Ishikawa (cell line): ENCODE results near the gene TP53AIP1.

ENCODE experiments used
- CEBPB ChIP-seq: IDR thresholded peaks from 2 replicates; pipeline ENCODE4 v1.6.1; 2012
- CREB1 ChIP-seq: IDR thresholded peaks from 2 replicates; pipeline ENCODE4 v1.6.1; 2012; ENCODE audit warnings: low read depth
- EGR1 ChIP-seq: IDR thresholded peaks from 2 replicates; pipeline ENCODE4 v1.6.1; 2012
- MAX ChIP-seq: IDR thresholded peaks from 2 replicates; pipeline ENCODE4 v1.6.1; 2012
- NFIC ChIP-seq: IDR thresholded peaks from 2 replicates; pipeline ENCODE4 v1.6.1; 2012
- RAD21 ChIP-seq: IDR thresholded peaks from 2 replicates; pipeline ENCODE4 v1.6.1; 2012; ENCODE audit warnings: low read depth
- REST ChIP-seq: IDR thresholded peaks from 2 replicates; pipeline ENCODE4 v1.6.1; 2012; ENCODE audit warnings: low read depth, mild to moderate bottlenecking
- TAF1 ChIP-seq: IDR thresholded peaks from 2 replicates; pipeline ENCODE4 v1.6.1; 2012; ENCODE audit warnings: low read depth, mild to moderate bottlenecking
- TCF12 ChIP-seq: IDR thresholded peaks from 2 replicates; pipeline ENCODE4 v1.6.1; 2012; ENCODE audit warnings: low read depth
- ZBTB7A ChIP-seq: IDR thresholded peaks from 2 replicates; pipeline ENCODE4 v1.6.1; 2012; ENCODE audit warnings: low read depth

- TF ChIP-seq MAX: no peak
- no peak for TF ChIP-seq CEBPB
- no peak for TF ChIP-seq TCF12
- no peak for TF ChIP-seq CREB1
- TF ChIP-seq RAD21: no peak
- TF ChIP-seq TAF1: no peak
- TF ChIP-seq REST: no peak
- TF ChIP-seq ZBTB7A: no peak
- no peak for TF ChIP-seq EGR1
- no peak for TF ChIP-seq NFIC
These were observed 40.4 kb upstream of the TP53AIP1 start for GRCh38 chr11:128983023-128983422.
